H9 (cell line): ENCODE results near the gene HOXA4. TPM values are rescaled to one million over a fixed set of nuclear protein-coding genes. Genes with fewer than 3 reads are reported as not detected.
A peak's percentile ranks its signal among the peaks of the same experiment; 100 is the strongest.

Source experiments
- DNase-seq: peaks from one replicate; pipeline ENCODE4 v3.0.0-alpha.2; 2017
- H2AFZ ChIP-seq: one replicate; pipeline ENCODE4 v1.6.1; 2013; ENCODE audit warnings: mild to moderate bottlenecking, low read length, control low read depth, moderate library complexity
- H2AK5ac ChIP-seq: 2 replicates; pipeline ENCODE4 v1.6.1; 2013; ENCODE audit warnings: low read length, control low read depth, mixed read lengths; ENCODE audit not compliant: insufficient read length
- H2BK120ac ChIP-seq: one replicate; pipeline ENCODE4 v1.6.1; 2013; ENCODE audit warnings: low read depth, mild to moderate bottlenecking, low read length, control low read depth, inconsistent platforms; ENCODE audit not compliant: poor library complexity, severe bottlenecking
- H2BK12ac ChIP-seq: 2 replicates; pipeline ENCODE4 v1.6.1; 2013; ENCODE audit warnings: low read length, control low read depth, mixed read lengths, low read depth; ENCODE audit not compliant: insufficient read length
- H2BK15ac ChIP-seq: 2 replicates; pipeline ENCODE4 v1.6.1; 2013; ENCODE audit warnings: low read depth, low read length, control low read depth
- H2BK20ac ChIP-seq: one replicate; pipeline ENCODE4 v1.6.1; 2013; ENCODE audit warnings: low read depth, mild to moderate bottlenecking, low read length, control low read depth, inconsistent platforms; ENCODE audit not compliant: poor library complexity, severe bottlenecking
- H2BK5ac ChIP-seq: 2 replicates; pipeline ENCODE4 v1.6.1; 2013; ENCODE audit warnings: low read length, control low read depth, mixed read lengths; ENCODE audit not compliant: insufficient read length
- H3K14ac ChIP-seq: 2 replicates; pipeline ENCODE4 v1.6.1; 2013; ENCODE audit warnings: low read length, control low read depth; ENCODE audit not compliant: insufficient read depth
- H3K18ac ChIP-seq: 2 replicates; pipeline ENCODE4 v1.6.1; 2013; ENCODE audit warnings: low read depth, mild to moderate bottlenecking, mixed read lengths, low read length, control low read depth; ENCODE audit not compliant: insufficient read length
- H3K23ac ChIP-seq: 2 replicates; pipeline ENCODE4 v1.6.1; 2013; ENCODE audit warnings: low read length, control low read depth, mixed read lengths, low read depth; ENCODE audit not compliant: insufficient read length
- H3K23me2 ChIP-seq: 2 replicates; pipeline ENCODE4 v1.6.1; 2013; ENCODE audit warnings: low read depth, mild to moderate bottlenecking, mixed read lengths, low read length, control low read depth; ENCODE audit not compliant: insufficient read length, poor library complexity, severe bottlenecking
- H3K27ac ChIP-seq: 2 replicates; pipeline ENCODE4 v1.5.1; 2013; ENCODE audit warnings: low read length, control low read depth, mixed read lengths, low read depth; ENCODE audit not compliant: insufficient read length
- H3K27me3 ChIP-seq: 2 replicates; pipeline ENCODE4 v1.6.1; 2013; ENCODE audit warnings: low read length, control low read depth, inconsistent platforms; ENCODE audit not compliant: insufficient read depth
- H3K4ac ChIP-seq: 2 replicates; pipeline ENCODE4 v1.6.1; 2013; ENCODE audit warnings: low read depth, mild to moderate bottlenecking, control low read depth, inconsistent platforms, low read length, moderate library complexity
- H3K4me1 ChIP-seq: 2 replicates; pipeline ENCODE4 v1.6.1; 2013; ENCODE audit warnings: low read length, control low read depth, inconsistent platforms; ENCODE audit not compliant: insufficient read depth
- H3K4me2 ChIP-seq: 2 replicates; pipeline ENCODE4 v1.6.1; 2013; ENCODE audit warnings: low read length, control low read depth, mixed read lengths; ENCODE audit not compliant: insufficient read length, insufficient read depth
- H3K56ac ChIP-seq: 2 replicates; pipeline ENCODE4 v1.6.1; 2013; ENCODE audit warnings: low read depth, mild to moderate bottlenecking, mixed read lengths, low read length, control low read depth; ENCODE audit not compliant: insufficient read length
- H3K79me1 ChIP-seq: 2 replicates; pipeline ENCODE4 v1.6.1; 2013; ENCODE audit warnings: low read depth, mild to moderate bottlenecking, moderate library complexity, low read length, control low read depth, inconsistent platforms; ENCODE audit not compliant: insufficient read depth, poor library complexity, severe bottlenecking
- H3K79me2 ChIP-seq: 2 replicates; pipeline ENCODE4 v1.6.1; 2013; ENCODE audit warnings: low read length, control low read depth, inconsistent platforms; ENCODE audit not compliant: insufficient read depth
- H3K9ac ChIP-seq: 2 replicates; pipeline ENCODE4 v1.6.1; 2013; ENCODE audit warnings: low read length, control low read depth, mixed read lengths; ENCODE audit not compliant: insufficient read length; ENCODE audit errors: extremely low read depth
- H3K9me3 ChIP-seq: one replicate; pipeline ENCODE4 v1.6.1; 2013; ENCODE audit warnings: low read depth, low read length, inconsistent platforms; ENCODE audit not compliant: control insufficient read depth
- H3T11ph ChIP-seq: one replicate; pipeline ENCODE4 v1.6.1; 2013; ENCODE audit warnings: mild to moderate bottlenecking, low read length, control low read depth, inconsistent platforms
- H4K20me1 ChIP-seq: one replicate; pipeline ENCODE4 v1.6.1; 2013; ENCODE audit not compliant: control insufficient read depth, insufficient read length, insufficient read depth
- H4K5ac ChIP-seq: 2 replicates; pipeline ENCODE4 v1.6.1; 2013; ENCODE audit warnings: low read depth, mild to moderate bottlenecking, mixed read lengths, low read length, control low read depth; ENCODE audit not compliant: insufficient read length
- H4K8ac ChIP-seq: replicated peaks from 2 replicates; pipeline ENCODE4 v1.6.1; 2013; ENCODE audit warnings: low read length, control low read depth, mixed read lengths, low read depth; ENCODE audit not compliant: insufficient read length
- H4K91ac ChIP-seq: 2 replicates; pipeline ENCODE4 v1.6.1; 2013; ENCODE audit warnings: low read depth, mild to moderate bottlenecking, moderate library complexity, mixed read lengths, low read length, control low read depth; ENCODE audit not compliant: insufficient read length
- H3K27ac Mint-ChIP-seq, 3 experiments: 2 replicates in 2 of 3; 3 replicates in 1 of 3; pipeline ENCODE4 v1.8.0; 2020 to 2021; ENCODE audit warnings: mixed read lengths in 3 of 3, mild to moderate bottlenecking in 1 of 3, moderate library complexity in 1 of 3
- H3K27me3 Mint-ChIP-seq: 2 replicates; pipeline ENCODE4 v1.8.0; 2021; ENCODE audit warnings: low read depth, mild to moderate bottlenecking, moderate library complexity, mixed read lengths
- H3K36me3 Mint-ChIP-seq, 3 experiments: 2 replicates in 2 of 3; 3 replicates in 1 of 3; pipeline ENCODE4 v1.8.0; 2020 to 2021; ENCODE audit warnings: low read depth in 3 of 3, mixed read lengths in 3 of 3; ENCODE audit not compliant: insufficient read depth in 1 of 3
- H3K4me1 Mint-ChIP-seq, 2 experiments: 2 replicates each; pipeline ENCODE4 v1.8.0; 2020; ENCODE audit warnings: mixed read lengths in 2 of 2
- H3K4me3 Mint-ChIP-seq, 2 experiments: 2 replicates in 1 of 2; 3 replicates in 1 of 2; pipeline ENCODE4 v1.8.0; 2020 to 2021; ENCODE audit warnings: mild to moderate bottlenecking in 2 of 2, mixed read lengths in 2 of 2, moderate library complexity in 1 of 2
- H3K9me3 Mint-ChIP-seq, 2 experiments: 2 replicates in 1 of 2; 3 replicates in 1 of 2; pipeline ENCODE4 v1.8.0; 2020; ENCODE audit warnings: mild to moderate bottlenecking in 2 of 2, mixed read lengths in 2 of 2, moderate library complexity in 1 of 2
- WGBS: extraction: QIAGEN DNeasy Blood & Tissue Kit; methylation state at CpG from one replicate; pipeline ENCODE4 v1.1.7; 2013; ENCODE audit warnings: missing lambda C conversion rate, low lambda C conversion rate, mixed read lengths; ENCODE audit not compliant: insufficient read length; ENCODE audit errors: extremely low coverage; 5-methylcytosine and 5-hydroxymethylcytosine counted together
- total RNA-seq: library from RNA; stranded (reverse); gene quantifications from 2 replicates; pipeline ENCODE4 v1.2.1, GENCODE V29; 2021
- TF ChIP-seq, protein P1 (sequence below): fragments of 200-600 bp; sonication (generic); conservative IDR thresholded peaks from 3 replicates; pipeline ENCODE4 v1.8.0; 2021; ENCODE audit warnings: antibody characterized with exemption, mild to moderate bottlenecking

The HOXA4 gene
- total RNA-seq, 1 experiment from 2014 or later: not detected

- Histone ChIP-seq H3K4ac (no peak overlapping the region), H4K8ac (no peak overlapping the region), H3K23me2 (no peaks in the 10 kb centered on the region), H2AK5ac (no peak overlapping the region), H4K20me1 (peaks cover 2% of the 10 kb centered on the region), H3K79me1 (no peaks in the 10 kb centered on the region), H2AFZ (no peak overlapping the region), H3K9me3 (no peaks in the 10 kb centered on the region), H3K23ac (no peak overlapping the region), H4K91ac (no peak overlapping the region), H3K14ac (no peak overlapping the region), H2BK5ac (no peak overlapping the region), H3K18ac (no peak overlapping the region), H3K79me2 (no peaks in the 10 kb centered on the region), H2BK15ac (no peak overlapping the region), H3K4me1 (no peaks in the 10 kb centered on the region), H3T11ph (no peak overlapping the region), H3K56ac (no peak overlapping the region), H3K4me2 (no peak overlapping the region), H3K9ac (no peak overlapping the region), H2BK20ac (no peak overlapping the region), H4K5ac (no peak overlapping the region), H2BK12ac (no peak overlapping the region), H3K27me3 (peaks cover 98% of the 10 kb centered on the region), H3K27ac (no peak overlapping the region), H2BK120ac (no peak overlapping the region)
- Mint-ChIP-seq H3K4me3 (peak overlapping the region in 1 of 2 experiments; percentile 58; a peak in 3 of 5 replicates), H3K27me3 (peaks cover 100% of the 10 kb centered on the region), H3K9me3 (peaks cover 8 to 22% of the 10 kb centered on the region in 2 experiments), H3K4me1 (peaks cover 17 to 50% of the 10 kb centered on the region in 2 experiments), H3K27ac (no peak overlapping the region), H3K36me3 (no peaks in the 10 kb centered on the region)
- TF ChIP-seq, protein P1, sequence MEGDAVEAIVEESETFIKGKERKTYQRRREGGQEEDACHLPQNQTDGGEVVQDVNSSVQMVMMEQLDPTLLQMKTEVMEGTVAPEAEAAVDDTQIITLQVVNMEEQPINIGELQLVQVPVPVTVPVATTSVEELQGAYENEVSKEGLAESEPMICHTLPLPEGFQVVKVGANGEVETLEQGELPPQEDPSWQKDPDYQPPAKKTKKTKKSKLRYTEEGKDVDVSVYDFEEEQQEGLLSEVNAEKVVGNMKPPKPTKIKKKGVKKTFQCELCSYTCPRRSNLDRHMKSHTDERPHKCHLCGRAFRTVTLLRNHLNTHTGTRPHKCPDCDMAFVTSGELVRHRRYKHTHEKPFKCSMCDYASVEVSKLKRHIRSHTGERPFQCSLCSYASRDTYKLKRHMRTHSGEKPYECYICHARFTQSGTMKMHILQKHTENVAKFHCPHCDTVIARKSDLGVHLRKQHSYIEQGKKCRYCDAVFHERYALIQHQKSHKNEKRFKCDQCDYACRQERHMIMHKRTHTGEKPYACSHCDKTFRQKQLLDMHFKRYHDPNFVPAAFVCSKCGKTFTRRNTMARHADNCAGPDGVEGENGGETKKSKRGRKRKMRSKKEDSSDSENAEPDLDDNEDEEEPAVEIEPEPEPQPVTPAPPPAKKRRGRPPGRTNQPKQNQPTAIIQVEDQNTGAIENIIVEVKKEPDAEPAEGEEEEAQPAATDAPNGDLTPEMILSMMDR: no peak
- WGBS: no CpG with 5 or more reads among the region's 39 CpGs
- DNase-seq: no peak
Measured at GRCh38 chr7:27101957-27102580, 28.5 kb downstream of the HOXA4 start.
